HepG2 (cell line): ENCODE data around the gene MRPL34. TPM values are rescaled to one million over a fixed set of nuclear protein-coding genes. Genes with fewer than 3 reads are reported as not detected.

Experiments used
- CCAR2 ChIP-seq: fragments of 200-400 bp; formaldehyde crosslinking; optimal IDR thresholded peaks from 2 replicates; pipeline ENCODE3; 2018; ENCODE audit warnings: low read depth, mild to moderate bottlenecking, low read length, moderate library complexity
- CERS6 ChIP-seq: sonication (generic); formaldehyde crosslinking; IDR thresholded peaks from 2 replicates; pipeline ENCODE4 v1.5.0; 2020; ENCODE audit warnings: missing genetic modification reagents
- DNMT1 ChIP-seq: sonication (generic); formaldehyde crosslinking; IDR thresholded peaks from 2 replicates; pipeline ENCODE4 v1.5.1; 2020; ENCODE audit warnings: mild to moderate bottlenecking, missing genetic modification reagents
- GZF1 ChIP-seq: sonication (generic); formaldehyde crosslinking; IDR thresholded peaks from 2 replicates; pipeline ENCODE4 v1.5.1; 2020; ENCODE audit warnings: mild to moderate bottlenecking, missing genetic modification reagents
- HHEX ChIP-seq: IDR thresholded peaks from 2 replicates; pipeline ENCODE4 v1.6.1; 2016; ENCODE audit warnings: control low read depth
- MLLT10 ChIP-seq: sonication (generic); formaldehyde crosslinking; IDR thresholded peaks from 2 replicates; pipeline ENCODE4 v1.4.0; 2020; ENCODE audit warnings: missing genetic modification reagents
- MTF2 ChIP-seq: sonication (generic); formaldehyde crosslinking; IDR thresholded peaks from 2 replicates; pipeline ENCODE4 v1.5.0; 2020; ENCODE audit warnings: missing genetic modification reagents, borderline replicate concordance
- NFE2 ChIP-seq: sonication (generic); formaldehyde crosslinking; IDR thresholded peaks from 2 replicates; pipeline ENCODE4 v1.4.0; 2020; ENCODE audit warnings: missing genetic modification reagents
- PAF1 ChIP-seq: IDR thresholded peaks from 2 replicates; pipeline ENCODE4 v1.6.1; 2016; ENCODE audit warnings: missing genetic modification reagents, missing compliant biosample characterization
- PHF8 ChIP-seq: sonication (generic); formaldehyde crosslinking; IDR thresholded peaks from 2 replicates; pipeline ENCODE4 v1.5.0; 2020; ENCODE audit warnings: missing genetic modification reagents
- SCMH1 ChIP-seq: sonication (generic); formaldehyde crosslinking; IDR thresholded peaks from 2 replicates; pipeline ENCODE4 v1.9.0; 2021; ENCODE audit warnings: missing genetic modification reagents, mild to moderate bottlenecking, borderline replicate concordance
- SNAPC2 ChIP-seq: sonication (generic); formaldehyde crosslinking; IDR thresholded peaks from 2 replicates; pipeline ENCODE4 v1.8.1; 2022; ENCODE audit warnings: mild to moderate bottlenecking, missing genetic modification reagents
- ZBTB14 ChIP-seq: sonication (generic); formaldehyde crosslinking; IDR thresholded peaks from 2 replicates; pipeline ENCODE4 v1.4.0; 2020; ENCODE audit warnings: missing genetic modification reagents
- ZBTB3 ChIP-seq: sonication (generic); formaldehyde crosslinking; IDR thresholded peaks from 2 replicates; pipeline ENCODE4 v1.4.0; 2020; ENCODE audit warnings: low read depth, mild to moderate bottlenecking, moderate library complexity, missing genetic modification reagents, borderline replicate concordance
- ZFP36 ChIP-seq: fragments of 150-350 bp; IDR thresholded peaks from 2 replicates; pipeline ENCODE4 v1.6.1; 2018; ENCODE audit warnings: borderline replicate concordance, low read length, low read depth; ENCODE audit not compliant: partially characterized antibody
- ZNF335 ChIP-seq: sonication (generic); formaldehyde crosslinking; IDR thresholded peaks from 2 replicates; pipeline ENCODE4 v1.4.0; 2020; ENCODE audit warnings: missing genetic modification reagents
- polyA plus RNA-seq, 8 experiments: library from polyadenylated mRNA; depleted of rRNA in 3 of 8; stranded (reverse) in 7 of 8; unstranded in 1 of 8; fragments of >200 nt; fragmentation: Illumina TruSeq in 4 of 8; extraction: Trizol in 4 of 8; gene quantifications; 2 replicates each; pipeline versions ENCODE4 v1.2.1 to v1.2.3, GENCODE V29; 2011 to 2016; ENCODE audit warnings: low read depth in 4 of 8, missing spikeins in 1 of 8, mixed read lengths in 1 of 8; ENCODE audit not compliant: insufficient read depth in 1 of 8
- total RNA-seq, 5 experiments: library from RNA; depleted of rRNA; stranded (reverse); fragments of >200 nt; fragmentation: Illumina TruSeq; extraction: Trizol; gene quantifications; 2 replicates each; pipeline ENCODE4 v1.2.3, GENCODE V29; 2016; ENCODE audit warnings: low read depth in 1 of 5
- TF ChIP-seq, protein P1 (sequence below): sonication (generic); formaldehyde crosslinking; IDR thresholded peaks from 2 replicates; pipeline ENCODE4 v1.5.0; 2020; ENCODE audit warnings: missing genetic modification reagents, mild to moderate bottlenecking, borderline replicate concordance
- TF ChIP-seq, protein P2 (sequence below): sonication (generic); formaldehyde crosslinking; IDR thresholded peaks from 2 replicates; pipeline ENCODE4 v1.4.0; 2020; ENCODE audit warnings: missing genetic modification reagents, borderline replicate concordance
- TF ChIP-seq, protein P3 (sequence below): sonication (generic); formaldehyde crosslinking; conservative IDR thresholded peaks from 2 replicates; pipeline ENCODE4 v1.4.0; 2020; ENCODE audit warnings: missing genetic modification reagents
- TF ChIP-seq, protein P4 (sequence below): sonication (generic); formaldehyde crosslinking; IDR thresholded peaks from 2 replicates; pipeline ENCODE4 v1.8.0; 2022; ENCODE audit warnings: missing genetic modification reagents, mild to moderate bottlenecking, moderate library complexity, borderline replicate concordance

Gene MRPL34
- total and polyA plus RNA-seq, 2 of the 13 experiments (the other 11 are each of a cell fraction or from before 2014, with no cell fraction given), result 74.0 to 77.3 TPM

DNA sequence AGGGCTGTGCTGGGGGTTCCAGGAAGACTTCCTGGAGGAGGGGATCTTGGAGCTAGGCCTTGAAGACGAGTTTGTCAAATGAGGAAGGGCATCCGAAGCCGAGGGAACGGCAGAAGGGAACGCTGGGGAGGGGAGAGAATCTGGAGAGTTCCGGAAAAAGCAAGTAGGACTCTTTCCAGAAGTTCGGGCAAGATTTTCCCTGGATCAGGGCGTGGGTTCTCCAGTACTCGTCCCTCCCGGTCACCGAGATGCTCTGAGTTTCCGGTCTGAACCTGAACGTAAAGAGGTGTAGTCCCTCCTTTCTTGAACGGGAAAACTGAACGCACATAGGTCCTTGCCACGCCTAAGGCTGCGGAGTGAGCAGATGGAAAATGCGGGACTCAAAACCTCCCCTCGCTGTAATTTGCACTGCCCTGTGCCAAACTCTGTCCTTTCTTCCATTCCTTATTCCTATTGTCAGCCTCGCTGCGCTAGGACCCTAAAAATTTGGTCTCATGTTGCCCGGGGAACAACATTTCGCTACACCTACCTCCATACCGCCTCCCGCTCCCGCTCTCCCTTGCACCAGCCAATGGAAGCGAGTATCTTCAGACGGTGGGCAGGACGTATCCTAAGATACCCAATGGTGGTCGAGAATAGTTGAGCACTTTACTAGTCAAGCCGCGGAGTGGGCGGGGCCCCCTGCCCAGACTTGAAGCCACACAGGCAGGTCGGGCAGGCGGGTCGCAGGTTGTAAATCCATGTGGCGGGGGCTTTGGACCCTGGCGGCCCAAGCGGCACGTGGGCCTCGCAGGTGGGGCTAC is 31.4 kb downstream of the MRPL34 start, which contains the start of gene GTPBP3 (continued):
- TF ChIP-seq MLLT10 (CRISPR knock-in tag) (no peak), SNAPC2 (CRISPR knock-in tag) (no peak; the same call in 1 of the 2 replicates), MTF2 (CRISPR knock-in tag) (no peak), DNMT1 (CRISPR knock-in tag) (no peak), ZNF335 (CRISPR knock-in tag) (peak; percentile 61; the same call in 1 of the 2 replicates), ZFP36 (peak; percentile 92), CCAR2 (peak; percentile 42), PHF8 (peak; percentile 66), NFE2 (CRISPR knock-in tag) (no peak), PAF1 (CRISPR knock-in tag) (no peak), HHEX (no peak), GZF1 (CRISPR knock-in tag) (no peak), ZBTB3 (CRISPR knock-in tag) (no peak), SCMH1 (CRISPR knock-in tag) (no peak), ZBTB14 (CRISPR knock-in tag) (no peak), CERS6 (no peak)
- TF ChIP-seq, protein P1, sequence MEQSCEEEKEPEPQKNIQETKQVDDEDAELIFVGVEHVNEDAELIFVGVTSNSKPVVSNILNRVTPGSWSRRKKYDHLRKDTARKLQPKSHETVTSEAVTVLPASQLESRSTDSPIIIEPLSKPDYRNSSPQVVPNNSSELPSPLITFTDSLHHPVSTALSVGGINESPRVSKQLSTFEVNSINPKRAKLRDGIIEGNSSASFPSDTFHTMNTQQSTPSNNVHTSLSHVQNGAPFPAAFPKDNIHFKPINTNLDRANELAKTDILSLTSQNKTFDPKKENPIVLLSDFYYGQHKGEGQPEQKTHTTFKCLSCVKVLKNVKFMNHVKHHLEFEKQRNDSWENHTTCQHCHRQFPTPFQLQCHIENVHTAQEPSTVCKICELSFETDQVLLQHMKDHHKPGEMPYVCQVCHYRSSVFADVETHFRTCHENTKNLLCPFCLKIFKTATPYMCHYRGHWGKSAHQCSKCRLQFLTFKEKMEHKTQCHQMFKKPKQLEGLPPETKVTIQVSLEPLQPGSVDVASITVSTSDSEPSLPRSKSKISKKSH (CRISPR knock-in tag), result no peak
- TF ChIP-seq, protein P2, sequence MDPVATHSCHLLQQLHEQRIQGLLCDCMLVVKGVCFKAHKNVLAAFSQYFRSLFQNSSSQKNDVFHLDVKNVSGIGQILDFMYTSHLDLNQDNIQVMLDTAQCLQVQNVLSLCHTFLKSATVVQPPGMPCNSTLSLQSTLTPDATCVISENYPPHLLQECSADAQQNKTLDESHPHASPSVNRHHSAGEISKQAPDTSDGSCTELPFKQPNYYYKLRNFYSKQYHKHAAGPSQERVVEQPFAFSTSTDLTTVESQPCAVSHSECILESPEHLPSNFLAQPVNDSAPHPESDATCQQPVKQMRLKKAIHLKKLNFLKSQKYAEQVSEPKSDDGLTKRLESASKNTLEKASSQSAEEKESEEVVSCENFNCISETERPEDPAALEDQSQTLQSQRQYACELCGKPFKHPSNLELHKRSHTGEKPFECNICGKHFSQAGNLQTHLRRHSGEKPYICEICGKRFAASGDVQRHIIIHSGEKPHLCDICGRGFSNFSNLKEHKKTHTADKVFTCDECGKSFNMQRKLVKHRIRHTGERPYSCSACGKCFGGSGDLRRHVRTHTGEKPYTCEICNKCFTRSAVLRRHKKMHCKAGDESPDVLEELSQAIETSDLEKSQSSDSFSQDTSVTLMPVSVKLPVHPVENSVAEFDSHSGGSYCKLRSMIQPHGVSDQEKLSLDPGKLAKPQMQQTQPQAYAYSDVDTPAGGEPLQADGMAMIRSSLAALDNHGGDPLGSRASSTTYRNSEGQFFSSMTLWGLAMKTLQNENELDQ (CRISPR knock-in tag), result no peak
- TF ChIP-seq, protein P3, sequence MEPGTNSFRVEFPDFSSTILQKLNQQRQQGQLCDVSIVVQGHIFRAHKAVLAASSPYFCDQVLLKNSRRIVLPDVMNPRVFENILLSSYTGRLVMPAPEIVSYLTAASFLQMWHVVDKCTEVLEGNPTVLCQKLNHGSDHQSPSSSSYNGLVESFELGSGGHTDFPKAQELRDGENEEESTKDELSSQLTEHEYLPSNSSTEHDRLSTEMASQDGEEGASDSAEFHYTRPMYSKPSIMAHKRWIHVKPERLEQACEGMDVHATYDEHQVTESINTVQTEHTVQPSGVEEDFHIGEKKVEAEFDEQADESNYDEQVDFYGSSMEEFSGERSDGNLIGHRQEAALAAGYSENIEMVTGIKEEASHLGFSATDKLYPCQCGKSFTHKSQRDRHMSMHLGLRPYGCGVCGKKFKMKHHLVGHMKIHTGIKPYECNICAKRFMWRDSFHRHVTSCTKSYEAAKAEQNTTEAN, result peak; percentile 45; the same call in 1 of the 2 replicates
- TF ChIP-seq, protein P4, sequence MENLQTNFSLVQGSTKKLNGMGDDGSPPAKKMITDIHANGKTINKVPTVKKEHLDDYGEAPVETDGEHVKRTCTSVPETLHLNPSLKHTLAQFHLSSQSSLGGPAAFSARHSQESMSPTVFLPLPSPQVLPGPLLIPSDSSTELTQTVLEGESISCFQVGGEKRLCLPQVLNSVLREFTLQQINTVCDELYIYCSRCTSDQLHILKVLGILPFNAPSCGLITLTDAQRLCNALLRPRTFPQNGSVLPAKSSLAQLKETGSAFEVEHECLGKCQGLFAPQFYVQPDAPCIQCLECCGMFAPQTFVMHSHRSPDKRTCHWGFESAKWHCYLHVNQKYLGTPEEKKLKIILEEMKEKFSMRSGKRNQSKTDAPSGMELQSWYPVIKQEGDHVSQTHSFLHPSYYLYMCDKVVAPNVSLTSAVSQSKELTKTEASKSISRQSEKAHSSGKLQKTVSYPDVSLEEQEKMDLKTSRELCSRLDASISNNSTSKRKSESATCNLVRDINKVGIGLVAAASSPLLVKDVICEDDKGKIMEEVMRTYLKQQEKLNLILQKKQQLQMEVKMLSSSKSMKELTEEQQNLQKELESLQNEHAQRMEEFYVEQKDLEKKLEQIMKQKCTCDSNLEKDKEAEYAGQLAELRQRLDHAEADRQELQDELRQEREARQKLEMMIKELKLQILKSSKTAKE, result no peak
